HEK293 (cell line): ENCODE measurements around the gene HSBP1.

Experiments used
- CTCF ChIA-PET: fragments of 350-600 bp; formaldehyde crosslinking; extraction: SDS; loops from one replicate; lab custom pipeline; 2021; ENCODE audit warnings: antibody characterized with exemption; lab: Yijun Ruan, JAX
- POLR2A ChIA-PET: fragments of 300-600 bp; formaldehyde crosslinking; extraction: SDS; loops from one replicate; lab custom pipeline; 2020; ENCODE audit warnings: antibody characterized with exemption, inconsistent platforms; lab: Yijun Ruan, JAX
- H3K27ac ChIP-seq: fragments of 200-500 bp; sonication (Bioruptor generic); 2 replicates; pipeline ENCODE4 v1.5.1; 2014; ENCODE audit warnings: low read depth, low read length, control low read depth, inconsistent platforms; ENCODE audit errors: extremely low read depth
- H3K36me3 ChIP-seq, 2 experiments: fragments of 200-500 bp in 1 of 2; sonication (Bioruptor generic) in 1 of 2; 1 replicate in 1 of 2; 2 replicates in 1 of 2; pipeline ENCODE4 v1.5.1; 2014 to 2017; ENCODE audit warnings: inconsistent platforms in 2 of 2, low read length in 2 of 2; ENCODE audit not compliant: control insufficient read depth in 2 of 2, insufficient read depth in 1 of 2
- H3K4me1 ChIP-seq: fragments of 200-500 bp; sonication (Bioruptor generic); 2 replicates; pipeline ENCODE4 v1.5.1; 2014; ENCODE audit warnings: mild to moderate bottlenecking, low read length, inconsistent platforms; ENCODE audit not compliant: control insufficient read depth, insufficient read depth
- H3K4me3 ChIP-seq: 2 replicates; pipeline ENCODE4 v1.5.1; 2011; ENCODE audit warnings: low read depth, mild to moderate bottlenecking, control low read depth, low read length, moderate library complexity
- H3K9me3 ChIP-seq: fragments of 200-500 bp; sonication (Bioruptor generic); 2 replicates; pipeline ENCODE4 v1.5.1; 2014; ENCODE audit warnings: low read depth, low read length, inconsistent platforms; ENCODE audit not compliant: control insufficient read depth, insufficient read depth
- GLI4 ChIP-seq: fragments of 450-650 bp; formaldehyde crosslinking; IDR thresholded peaks from 2 replicates; pipeline ENCODE4 v1.5.1; 2016; ENCODE audit warnings: missing biosample characterization, missing genetic modification characterization
- KLF7 ChIP-seq: fragments of 450-650 bp; formaldehyde crosslinking; IDR thresholded peaks from 2 replicates; pipeline ENCODE4 v1.5.1; 2016; ENCODE audit warnings: missing biosample characterization, missing genetic modification characterization, borderline replicate concordance
- KLF8 ChIP-seq: fragments of 450-650 bp; formaldehyde crosslinking; IDR thresholded peaks from 2 replicates; pipeline ENCODE4 v1.5.1; 2016; ENCODE audit warnings: missing biosample characterization, missing genetic modification characterization
- SETDB1 ChIP-seq: IDR thresholded peaks from one replicate; pipeline ENCODE4 v1.6.1; 2017; ENCODE audit warnings: mild to moderate bottlenecking, low read length, moderate library complexity, mixed read lengths; ENCODE audit not compliant: insufficient read length
- ZFP41 ChIP-seq: fragments of 450-650 bp; formaldehyde crosslinking; IDR thresholded peaks from 2 replicates; pipeline ENCODE4 v1.5.1; 2016; ENCODE audit warnings: missing biosample characterization, missing genetic modification characterization, borderline replicate concordance
- ZNF132 ChIP-seq: fragments of 450-650 bp; formaldehyde crosslinking; IDR thresholded peaks from 2 replicates; pipeline ENCODE4 v1.5.1; 2017; ENCODE audit warnings: missing biosample characterization, missing genetic modification characterization, borderline replicate concordance
- ZNF133 ChIP-seq: fragments of 450-650 bp; formaldehyde crosslinking; IDR thresholded peaks from 2 replicates; pipeline ENCODE4 v1.5.1; 2016; ENCODE audit warnings: missing biosample characterization, missing genetic modification characterization
- ZNF24 ChIP-seq: fragments of 450-650 bp; formaldehyde crosslinking; IDR thresholded peaks from 2 replicates; pipeline ENCODE4 v1.5.1; 2016; ENCODE audit warnings: missing biosample characterization, missing genetic modification characterization
- ZNF324 ChIP-seq: fragments of 450-650 bp; formaldehyde crosslinking; IDR thresholded peaks from 2 replicates; pipeline ENCODE4 v1.5.1; 2016; ENCODE audit warnings: missing biosample characterization, missing genetic modification characterization
- ZNF426 ChIP-seq: fragments of 450-650 bp; formaldehyde crosslinking; IDR thresholded peaks from 2 replicates; pipeline ENCODE4 v1.5.1; 2017; ENCODE audit warnings: missing biosample characterization, missing genetic modification characterization, mild to moderate bottlenecking, inconsistent platforms, moderate library complexity
- ZNF514 ChIP-seq: fragments of 450-650 bp; formaldehyde crosslinking; IDR thresholded peaks from 2 replicates; pipeline ENCODE4 v1.5.1; 2016; ENCODE audit warnings: missing biosample characterization, missing genetic modification characterization
- ZNF529 ChIP-seq: fragments of 450-650 bp; formaldehyde crosslinking; IDR thresholded peaks from 2 replicates; pipeline ENCODE4 v1.5.1; 2017; ENCODE audit warnings: missing genetic modification characterization, missing biosample characterization; ENCODE audit not compliant: insufficient replicate concordance
- ZNF555 ChIP-seq: fragments of 450-650 bp; formaldehyde crosslinking; conservative IDR thresholded peaks from 2 replicates; pipeline ENCODE4 v1.5.1; 2017; ENCODE audit warnings: missing biosample characterization, mild to moderate bottlenecking, missing genetic modification characterization, inconsistent platforms
- ZNF621 ChIP-seq: fragments of 450-650 bp; formaldehyde crosslinking; IDR thresholded peaks from 2 replicates; pipeline ENCODE4 v1.5.1; 2017; ENCODE audit warnings: missing biosample characterization, missing genetic modification characterization
- TF ChIP-seq, protein P1 (sequence below): fragments of 450-650 bp; formaldehyde crosslinking; IDR thresholded peaks from 2 replicates; pipeline ENCODE4; 2016; ENCODE audit warnings: missing biosample characterization, missing genetic modification characterization
- TF ChIP-seq, protein P2 (sequence below): fragments of 450-650 bp; formaldehyde crosslinking; IDR thresholded peaks from 2 replicates; pipeline ENCODE4 v1.5.1; 2017; ENCODE audit warnings: missing biosample characterization, missing genetic modification characterization
- TF ChIP-seq, protein P3 (sequence below): fragments of 450-650 bp; formaldehyde crosslinking; IDR thresholded peaks from 2 replicates; pipeline ENCODE4 v1.5.1; 2016; ENCODE audit warnings: missing biosample characterization, missing genetic modification characterization
- TF ChIP-seq, protein P4 (sequence below): fragments of 450-650 bp; formaldehyde crosslinking; IDR thresholded peaks from 2 replicates; pipeline ENCODE4 v1.5.1; 2016; ENCODE audit warnings: missing biosample characterization, missing genetic modification characterization
- TF ChIP-seq, protein P5 (sequence below): fragments of 450-650 bp; formaldehyde crosslinking; IDR thresholded peaks from 2 replicates; pipeline ENCODE4 v1.5.1; 2016; ENCODE audit warnings: missing biosample characterization, missing genetic modification characterization, borderline replicate concordance
- TF ChIP-seq, protein P6 (sequence below): sonication (generic); formaldehyde crosslinking; IDR thresholded peaks from 2 replicates; pipeline ENCODE4 v1.8.1; 2022; ENCODE audit warnings: mild to moderate bottlenecking, moderate library complexity, missing genetic modification reagents

The HSBP1 gene

DNA sequence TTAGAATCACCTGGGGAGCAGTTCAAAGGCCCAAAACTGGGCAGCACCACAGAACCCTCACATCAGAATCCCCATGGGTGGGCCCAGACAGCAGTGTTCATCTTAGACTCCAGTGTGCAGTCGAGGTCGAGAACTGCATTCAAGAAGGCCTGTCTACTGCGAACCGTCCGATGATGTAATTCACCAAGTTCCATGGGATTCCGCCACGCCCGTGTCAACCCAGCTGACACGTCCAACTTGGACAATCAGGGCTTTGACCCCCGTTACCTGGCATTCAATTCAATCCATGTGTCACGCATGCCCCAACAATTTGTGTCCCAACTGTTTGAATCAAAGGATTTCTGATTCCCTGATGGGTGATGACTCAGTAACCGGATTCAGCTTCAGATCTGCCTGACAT is 9.2 kb downstream of the HSBP1 start:
- H3K4me3 ChIP-seq = no peak overlapping the region
- TF ChIP-seq KLF8 (tag by site-specific recombination) = no peak
- no peak for TF ChIP-seq ZNF555 (tag by site-specific recombination)
- TF ChIP-seq, protein P1, sequence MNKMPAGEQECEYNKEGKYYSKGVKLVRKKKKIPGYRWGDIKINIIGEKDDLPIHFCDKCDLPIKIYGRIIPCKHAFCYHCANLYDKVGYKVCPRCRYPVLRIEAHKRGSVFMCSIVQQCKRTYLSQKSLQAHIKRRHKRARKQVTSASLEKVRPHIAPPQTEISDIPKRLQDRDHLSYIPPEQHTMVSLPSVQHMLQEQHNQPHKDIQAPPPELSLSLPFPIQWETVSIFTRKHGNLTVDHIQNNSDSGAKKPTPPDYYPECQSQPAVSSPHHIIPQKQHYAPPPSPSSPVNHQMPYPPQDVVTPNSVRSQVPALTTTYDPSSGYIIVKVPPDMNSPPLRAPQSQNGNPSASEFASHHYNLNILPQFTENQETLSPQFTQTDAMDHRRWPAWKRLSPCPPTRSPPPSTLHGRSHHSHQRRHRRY (tag by site-specific recombination) = no peak
- TF ChIP-seq SETDB1 = no peak
- no peak for TF ChIP-seq ZNF24 (tag by site-specific recombination)
- TF ChIP-seq, protein P2, sequence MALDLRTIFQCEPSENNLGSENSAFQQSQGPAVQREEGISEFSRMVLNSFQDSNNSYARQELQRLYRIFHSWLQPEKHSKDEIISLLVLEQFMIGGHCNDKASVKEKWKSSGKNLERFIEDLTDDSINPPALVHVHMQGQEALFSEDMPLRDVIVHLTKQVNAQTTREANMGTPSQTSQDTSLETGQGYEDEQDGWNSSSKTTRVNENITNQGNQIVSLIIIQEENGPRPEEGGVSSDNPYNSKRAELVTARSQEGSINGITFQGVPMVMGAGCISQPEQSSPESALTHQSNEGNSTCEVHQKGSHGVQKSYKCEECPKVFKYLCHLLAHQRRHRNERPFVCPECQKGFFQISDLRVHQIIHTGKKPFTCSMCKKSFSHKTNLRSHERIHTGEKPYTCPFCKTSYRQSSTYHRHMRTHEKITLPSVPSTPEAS (tag by site-specific recombination) = no peak
- TF ChIP-seq KLF7 (tag by site-specific recombination) = no peak
- TF ChIP-seq ZNF514 = no peak
- TF ChIP-seq ZFP41 (tag by site-specific recombination) = no peak
- TF ChIP-seq, protein P3, sequence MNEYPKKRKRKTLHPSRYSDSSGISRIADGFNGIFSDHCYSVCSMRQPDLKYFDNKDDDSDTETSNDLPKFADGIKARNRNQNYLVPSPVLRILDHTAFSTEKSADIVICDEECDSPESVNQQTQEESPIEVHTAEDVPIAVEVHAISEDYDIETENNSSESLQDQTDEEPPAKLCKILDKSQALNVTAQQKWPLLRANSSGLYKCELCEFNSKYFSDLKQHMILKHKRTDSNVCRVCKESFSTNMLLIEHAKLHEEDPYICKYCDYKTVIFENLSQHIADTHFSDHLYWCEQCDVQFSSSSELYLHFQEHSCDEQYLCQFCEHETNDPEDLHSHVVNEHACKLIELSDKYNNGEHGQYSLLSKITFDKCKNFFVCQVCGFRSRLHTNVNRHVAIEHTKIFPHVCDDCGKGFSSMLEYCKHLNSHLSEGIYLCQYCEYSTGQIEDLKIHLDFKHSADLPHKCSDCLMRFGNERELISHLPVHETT (tag by site-specific recombination) = no peak
- TF ChIP-seq ZNF426 (tag by site-specific recombination) = no peak
- TF ChIP-seq, protein P4, sequence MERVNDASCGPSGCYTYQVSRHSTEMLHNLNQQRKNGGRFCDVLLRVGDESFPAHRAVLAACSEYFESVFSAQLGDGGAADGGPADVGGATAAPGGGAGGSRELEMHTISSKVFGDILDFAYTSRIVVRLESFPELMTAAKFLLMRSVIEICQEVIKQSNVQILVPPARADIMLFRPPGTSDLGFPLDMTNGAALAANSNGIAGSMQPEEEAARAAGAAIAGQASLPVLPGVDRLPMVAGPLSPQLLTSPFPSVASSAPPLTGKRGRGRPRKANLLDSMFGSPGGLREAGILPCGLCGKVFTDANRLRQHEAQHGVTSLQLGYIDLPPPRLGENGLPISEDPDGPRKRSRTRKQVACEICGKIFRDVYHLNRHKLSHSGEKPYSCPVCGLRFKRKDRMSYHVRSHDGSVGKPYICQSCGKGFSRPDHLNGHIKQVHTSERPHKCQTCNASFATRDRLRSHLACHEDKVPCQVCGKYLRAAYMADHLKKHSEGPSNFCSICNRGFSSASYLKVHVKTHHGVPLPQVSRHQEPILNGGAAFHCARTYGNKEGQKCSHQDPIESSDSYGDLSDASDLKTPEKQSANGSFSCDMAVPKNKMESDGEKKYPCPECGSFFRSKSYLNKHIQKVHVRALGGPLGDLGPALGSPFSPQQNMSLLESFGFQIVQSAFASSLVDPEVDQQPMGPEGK (tag by site-specific recombination) = no peak
- TF ChIP-seq ZNF621 = no peak
- TF ChIP-seq, protein P5, sequence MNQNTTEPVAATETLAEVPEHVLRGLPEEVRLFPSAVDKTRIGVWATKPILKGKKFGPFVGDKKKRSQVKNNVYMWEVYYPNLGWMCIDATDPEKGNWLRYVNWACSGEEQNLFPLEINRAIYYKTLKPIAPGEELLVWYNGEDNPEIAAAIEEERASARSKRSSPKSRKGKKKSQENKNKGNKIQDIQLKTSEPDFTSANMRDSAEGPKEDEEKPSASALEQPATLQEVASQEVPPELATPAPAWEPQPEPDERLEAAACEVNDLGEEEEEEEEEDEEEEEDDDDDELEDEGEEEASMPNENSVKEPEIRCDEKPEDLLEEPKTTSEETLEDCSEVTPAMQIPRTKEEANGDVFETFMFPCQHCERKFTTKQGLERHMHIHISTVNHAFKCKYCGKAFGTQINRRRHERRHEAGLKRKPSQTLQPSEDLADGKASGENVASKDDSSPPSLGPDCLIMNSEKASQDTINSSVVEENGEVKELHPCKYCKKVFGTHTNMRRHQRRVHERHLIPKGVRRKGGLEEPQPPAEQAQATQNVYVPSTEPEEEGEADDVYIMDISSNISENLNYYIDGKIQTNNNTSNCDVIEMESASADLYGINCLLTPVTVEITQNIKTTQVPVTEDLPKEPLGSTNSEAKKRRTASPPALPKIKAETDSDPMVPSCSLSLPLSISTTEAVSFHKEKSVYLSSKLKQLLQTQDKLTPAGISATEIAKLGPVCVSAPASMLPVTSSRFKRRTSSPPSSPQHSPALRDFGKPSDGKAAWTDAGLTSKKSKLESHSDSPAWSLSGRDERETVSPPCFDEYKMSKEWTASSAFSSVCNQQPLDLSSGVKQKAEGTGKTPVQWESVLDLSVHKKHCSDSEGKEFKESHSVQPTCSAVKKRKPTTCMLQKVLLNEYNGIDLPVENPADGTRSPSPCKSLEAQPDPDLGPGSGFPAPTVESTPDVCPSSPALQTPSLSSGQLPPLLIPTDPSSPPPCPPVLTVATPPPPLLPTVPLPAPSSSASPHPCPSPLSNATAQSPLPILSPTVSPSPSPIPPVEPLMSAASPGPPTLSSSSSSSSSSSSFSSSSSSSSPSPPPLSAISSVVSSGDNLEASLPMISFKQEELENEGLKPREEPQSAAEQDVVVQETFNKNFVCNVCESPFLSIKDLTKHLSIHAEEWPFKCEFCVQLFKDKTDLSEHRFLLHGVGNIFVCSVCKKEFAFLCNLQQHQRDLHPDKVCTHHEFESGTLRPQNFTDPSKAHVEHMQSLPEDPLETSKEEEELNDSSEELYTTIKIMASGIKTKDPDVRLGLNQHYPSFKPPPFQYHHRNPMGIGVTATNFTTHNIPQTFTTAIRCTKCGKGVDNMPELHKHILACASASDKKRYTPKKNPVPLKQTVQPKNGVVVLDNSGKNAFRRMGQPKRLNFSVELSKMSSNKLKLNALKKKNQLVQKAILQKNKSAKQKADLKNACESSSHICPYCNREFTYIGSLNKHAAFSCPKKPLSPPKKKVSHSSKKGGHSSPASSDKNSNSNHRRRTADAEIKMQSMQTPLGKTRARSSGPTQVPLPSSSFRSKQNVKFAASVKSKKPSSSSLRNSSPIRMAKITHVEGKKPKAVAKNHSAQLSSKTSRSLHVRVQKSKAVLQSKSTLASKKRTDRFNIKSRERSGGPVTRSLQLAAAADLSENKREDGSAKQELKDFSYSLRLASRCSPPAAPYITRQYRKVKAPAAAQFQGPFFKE (tag by site-specific recombination) = no peak
- TF ChIP-seq GLI4 (tag by site-specific recombination) = no peak
- TF ChIP-seq ZNF324 = no peak
- TF ChIP-seq, protein P6, sequence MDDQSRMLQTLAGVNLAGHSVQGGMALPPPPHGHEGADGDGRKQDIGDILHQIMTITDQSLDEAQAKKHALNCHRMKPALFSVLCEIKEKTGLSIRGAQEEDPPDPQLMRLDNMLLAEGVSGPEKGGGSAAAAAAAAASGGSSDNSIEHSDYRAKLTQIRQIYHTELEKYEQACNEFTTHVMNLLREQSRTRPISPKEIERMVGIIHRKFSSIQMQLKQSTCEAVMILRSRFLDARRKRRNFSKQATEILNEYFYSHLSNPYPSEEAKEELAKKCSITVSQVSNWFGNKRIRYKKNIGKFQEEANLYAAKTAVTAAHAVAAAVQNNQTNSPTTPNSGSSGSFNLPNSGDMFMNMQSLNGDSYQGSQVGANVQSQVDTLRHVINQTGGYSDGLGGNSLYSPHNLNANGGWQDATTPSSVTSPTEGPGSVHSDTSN (CRISPR knock-in tag) = no peak
- TF ChIP-seq ZNF133 (tag by site-specific recombination) = no peak
- no peak for TF ChIP-seq ZNF529 (tag by site-specific recombination)
- TF ChIP-seq ZNF132 (tag by site-specific recombination) = no peak
- H3K36me3 ChIP-seq = peaks cover 0 to 13% of the 10 kb centered on the region in 2 experiments; a peak in 2 of 3 replicates
- H3K9me3 ChIP-seq = no peaks in the 10 kb centered on the region
- H3K4me1 ChIP-seq = peaks cover 4% of the 10 kb centered on the region; the same call in 1 of the 2 replicates
- CTCF ChIA-PET = interaction anchor here (0.7 kb wide), 1 partner anchor 9 kb away, joined by 3 read pairs; no protein-coding TSS in a partner anchor
- H3K27ac ChIP-seq = no peak overlapping the region
- POLR2A ChIA-PET = no interaction called here
